Measurements from ENCODE around the gene CERS3. TPM values are rescaled to one million over a fixed set of nuclear protein-coding genes. Genes with fewer than 3 reads are reported as not detected.

The CERS3 gene
- total and polyA plus RNA-seq, 2 of the 4 experiments (the other 2 are of a cell fraction): not detected

DNA sequence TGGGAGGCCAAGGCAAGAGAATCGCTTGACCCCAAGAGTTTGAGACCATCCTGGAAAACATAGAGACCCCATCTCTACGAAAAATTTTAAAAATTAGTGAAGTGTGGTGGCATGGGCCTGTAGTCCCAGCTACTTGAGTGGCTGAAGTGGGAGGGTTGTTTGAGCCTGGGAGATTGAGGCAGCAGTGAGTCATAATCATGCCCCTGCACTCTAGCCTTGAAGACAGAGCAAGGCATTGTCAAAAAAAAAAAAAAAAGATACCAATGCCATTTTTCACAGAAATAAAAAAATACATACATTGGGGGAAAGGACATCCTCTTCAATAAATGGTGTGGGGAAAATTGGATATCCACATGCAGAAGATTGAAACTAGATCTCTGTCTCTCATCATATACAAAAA lies 74.6 kb downstream of the CERS3 start:
- no CpG with 5 or more reads among the region's 2 CpGs for WGBS, 2 experiments (ENCODE audit: extremely low coverage in 2 of 2, insufficient read length in 1 of 2)

More for the DNA sequence above, 74.6 kb downstream of the CERS3 start:
- Histone ChIP-seq H2AK9ac (replicated peaks; ENCODE audit: low read depth, low read length, poor library complexity) (no peak overlapping the region), H2AFZ (replicated peaks; ENCODE audit: low read length, poor library complexity) (no peak overlapping the region), H2AK5ac (ENCODE audit: low read depth, low read length) (no peak overlapping the region), H3K9ac (ENCODE audit: low read depth, low read length) (no peak overlapping the region), H3K4me2 (ENCODE audit: low read depth, low read length) (no peak overlapping the region), H4K5ac (ENCODE audit: low read depth, low read length) (no peak overlapping the region), H2BK120ac (ENCODE audit: low read depth, low read length) (no peak overlapping the region), H3K4me3 (ENCODE audit: insufficient read depth, low read depth, low read length) (no peak overlapping the region), H3K14ac (replicated peaks; ENCODE audit: low read depth, low read length) (no peak overlapping the region), H3K79me1 (ENCODE audit: low read depth in 1 of 2, low read length in 2 of 2) (no peaks in the 10 kb centered on the region), H3K23ac (ENCODE audit: low read depth, low read length) (no peak overlapping the region), H3K4me1 (ENCODE audit: control insufficient read depth, insufficient read depth, low read length) (no peaks in the 10 kb centered on the region), H4K20me1 (ENCODE audit: insufficient read depth, low read length) (no peaks in the 10 kb centered on the region), H4K91ac (ENCODE audit: insufficient read depth, low read depth, low read length) (no peak overlapping the region), H3K27me3 (ENCODE audit: control insufficient read depth, insufficient read depth, low read length) (no peaks in the 10 kb centered on the region), H3K18ac (ENCODE audit: low read depth, low read length) (no peak overlapping the region), H3K9me1 (ENCODE audit: insufficient read depth, low read length) (no peaks in the 10 kb centered on the region), H2BK20ac (ENCODE audit: low read depth, low read length) (no peak overlapping the region), H3K4ac (ENCODE audit: low read depth, low read length) (no peak overlapping the region), H3K9me3 (ENCODE audit: control insufficient read depth, insufficient read depth, low read length) (peaks cover 9% of the 10 kb centered on the region), H3K27ac (ENCODE audit: insufficient read depth, low read length) (no peak overlapping the region), H2BK15ac (ENCODE audit: low read depth, low read length) (no peak overlapping the region), H4K8ac (ENCODE audit: low read depth in 2 of 2, low read length in 2 of 2) (no peak overlapping the region), H2BK5ac (ENCODE audit: low read depth, low read length, poor library complexity, severe bottlenecking) (no peak overlapping the region), H3K56ac (ENCODE audit: extremely low read depth, insufficient read depth, low read length) (no peak overlapping the region), H3K36me3 (ENCODE audit: control insufficient read depth, insufficient read depth, low read length) (no peaks in the 10 kb centered on the region)
- in situ Hi-C loops (cut with MboI; ENCODE audit: low sequenced_read_pairs): no loop called here
- DNase-seq (no peak), ATAC-seq (ENCODE audit: low read depth) (no peak)
- intact Hi-C loops (cut with micrococcal nuclease): loop anchor here (10.0 kb wide), 1 partner anchor 59 kb away; no protein-coding TSS in a partner anchor
- POLR2A ChIA-PET (ENCODE audit: unreplicated experiment): no interaction called here
- BruUV-seq (replicated peaks): no TSS peak
- CTCF ChIA-PET: no interaction called here
- TF ChIP-seq RAD21 (IDR thresholded peaks at IDR 0.05; ENCODE audit: low read length): no peak
- no peak for TF ChIP-seq CEBPB (IDR thresholded peaks at IDR 0.05; ENCODE audit: low read depth, low read length)
- TF ChIP-seq SMC3 (IDR thresholded peaks at IDR 0.05; ENCODE audit: low read depth, low read length): no peak
- dilution Hi-C loops (cut with HindIII; ENCODE audit: low sequenced_read_pairs, unreplicated experiment): no loop called here
